ENCODE measurements around the gene NPY5R.

Gene NPY5R

DNA sequence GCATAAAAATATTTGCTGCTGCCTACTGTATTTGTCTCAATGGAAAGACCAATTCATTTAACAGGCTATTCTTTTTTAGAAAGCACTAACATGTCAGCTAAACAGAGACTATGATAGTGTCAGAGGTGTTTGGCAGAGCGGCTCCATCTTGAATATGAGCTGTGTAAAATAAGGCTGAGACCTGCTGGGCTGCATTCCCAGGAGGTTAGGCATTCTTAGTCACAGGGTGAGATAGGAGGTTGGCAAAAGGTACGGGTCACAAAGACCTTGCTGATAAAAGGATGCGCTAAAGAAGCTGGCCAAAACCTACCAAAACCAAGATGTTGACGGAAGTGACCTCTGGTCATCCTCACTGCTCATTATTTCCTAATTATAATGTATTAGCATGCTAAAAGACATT lies 41.8 kb downstream of the NPY5R start:
- DNase-seq, result no peak

DNA sequence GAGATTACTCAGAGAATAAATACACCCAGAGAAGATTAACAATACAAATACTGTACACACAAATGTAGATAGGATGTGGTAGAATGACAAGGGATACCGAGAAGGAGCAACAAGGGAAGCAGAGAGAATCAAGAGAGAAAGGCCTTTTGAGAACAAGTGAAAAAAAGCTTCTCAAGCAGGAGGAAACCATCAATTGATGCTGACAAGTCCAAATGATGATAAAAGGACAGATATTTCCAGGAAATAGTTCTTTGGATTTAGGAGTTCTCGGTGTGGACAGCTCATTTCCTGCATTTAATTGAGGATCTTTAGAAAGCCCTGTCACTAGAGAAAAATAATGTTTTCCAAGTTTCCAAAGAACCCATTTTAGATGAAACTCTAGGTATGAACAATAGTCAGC lies 48.1 kb downstream of the NPY5R start:
- no peak for DNase-seq

DNA sequence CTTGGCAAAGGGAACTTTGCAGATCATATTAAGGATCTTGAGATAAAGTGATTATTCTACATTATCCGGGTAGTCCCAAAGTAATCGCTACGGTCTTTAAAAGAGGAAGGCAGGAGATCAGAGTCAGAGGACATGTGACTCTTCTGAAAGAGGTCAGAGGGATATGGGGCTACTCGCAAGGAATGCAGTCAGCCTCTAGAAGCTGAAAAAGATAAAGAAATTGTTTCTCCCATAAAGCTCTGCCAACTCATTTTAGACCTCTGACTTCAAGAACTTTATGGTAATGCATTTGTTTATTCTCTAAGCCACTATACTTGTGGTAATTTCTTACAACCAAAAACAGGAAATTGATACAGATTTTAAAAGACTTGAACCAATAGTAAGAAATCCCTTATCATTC lies 48.6 kb downstream of the NPY5R start:
- no peak for DNase-seq

DNA sequence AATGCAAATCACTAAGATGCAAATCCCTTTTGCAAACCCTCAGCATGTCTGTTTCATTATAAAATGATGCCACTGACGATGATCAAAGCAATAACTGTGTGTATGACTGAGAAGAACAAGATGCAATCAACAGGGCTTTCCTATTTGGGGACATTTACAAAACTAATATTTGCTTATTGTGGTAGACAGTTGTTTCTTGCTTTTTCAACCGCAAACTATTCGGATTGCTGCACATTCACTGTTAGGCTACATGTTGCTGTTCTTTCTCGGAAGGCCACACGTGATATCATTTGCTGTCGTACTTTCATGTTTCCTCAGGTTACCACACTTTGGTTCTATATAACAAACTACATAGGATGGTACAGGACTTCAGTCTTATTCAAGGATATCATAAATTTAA lies 49.8 kb downstream of the NPY5R start:
- no peak for DNase-seq

DNA sequence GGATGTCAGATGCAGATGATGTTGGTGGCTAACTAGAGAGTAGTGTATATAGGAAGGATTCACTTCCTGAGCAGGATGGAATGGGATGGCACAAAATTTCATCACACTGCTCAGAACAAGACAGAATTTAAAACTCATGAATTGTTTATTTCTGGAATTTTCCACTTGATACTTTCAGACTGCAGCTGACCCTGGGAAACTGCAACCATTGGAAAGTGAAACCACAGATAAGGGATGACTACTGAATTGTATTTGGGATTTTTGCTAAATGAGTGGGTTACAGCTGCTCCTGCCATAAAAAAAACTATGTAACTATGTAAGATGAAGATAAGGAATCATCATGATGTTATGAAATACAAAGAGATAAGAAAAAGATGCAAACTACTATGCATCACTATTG lies 51.4 kb downstream of the NPY5R start:
- no peak for DNase-seq

DNA sequence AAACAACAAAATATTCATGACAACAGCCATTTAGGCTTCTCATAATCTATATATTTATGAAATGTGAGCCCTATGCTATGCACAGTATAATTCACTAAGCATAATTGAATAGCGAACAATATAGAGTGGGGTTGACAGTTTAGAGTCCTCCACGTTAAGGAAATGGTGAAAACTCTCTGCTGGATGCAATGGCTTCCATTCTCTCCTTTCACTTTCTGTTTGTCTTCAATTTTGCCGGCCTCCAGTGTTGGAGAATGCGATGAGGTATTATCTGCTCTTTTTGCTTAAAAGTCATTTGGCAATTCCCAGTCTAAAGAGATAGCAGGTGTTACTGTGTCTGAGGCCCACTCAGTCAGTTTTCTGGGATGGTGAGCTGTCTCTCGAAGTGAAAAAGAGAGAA lies 52.1 kb downstream of the NPY5R start:
- no peak for DNase-seq

DNA sequence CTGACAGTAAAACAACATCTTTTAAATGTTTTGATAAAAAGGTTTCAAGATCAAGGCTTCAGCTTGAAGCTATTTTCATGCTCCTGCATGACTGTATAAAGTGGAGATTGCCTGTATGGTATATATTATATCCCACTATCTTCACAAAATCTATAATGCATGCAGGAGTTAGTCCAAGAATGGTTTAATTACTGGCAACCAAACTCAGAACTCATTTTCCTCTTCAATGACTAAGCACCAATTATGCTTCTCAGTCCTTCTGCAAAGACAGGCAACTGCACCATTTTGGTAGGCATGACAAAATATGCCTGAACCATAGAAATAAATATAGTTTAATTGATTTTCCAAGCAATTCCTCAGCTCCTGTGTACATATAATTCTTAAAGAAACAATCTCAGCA lies 54.5 kb downstream of the NPY5R start:
- no peak for DNase-seq

DNA sequence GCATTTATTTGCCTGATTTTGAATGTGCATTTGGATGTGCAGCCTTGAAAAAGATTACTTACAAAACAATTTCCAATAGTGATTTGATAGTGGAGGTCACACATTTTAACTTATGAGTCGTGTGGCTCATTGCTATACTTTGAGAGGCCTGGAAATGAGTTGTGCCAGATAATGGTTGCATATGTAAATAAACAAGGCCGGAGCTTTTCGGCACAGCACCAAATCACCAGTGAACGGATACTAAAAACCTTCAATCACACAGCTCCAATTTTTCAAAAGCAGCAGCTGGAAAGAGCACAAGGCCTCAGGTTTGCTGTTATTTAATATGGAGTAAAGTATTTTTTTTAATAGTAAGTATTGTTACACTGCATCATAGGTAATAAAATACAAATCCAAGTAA lies 57.2 kb downstream of the NPY5R start:
- no peak for DNase-seq

Measured in activated T-cell treated with anti-CD3 and anti-CD28 coated beads, Interleukin-2, amount 50 U/mL, for 48 hours (primary cell).